Liver (tissue), 3 donors: ENCODE measurements around the gene SLC9A1.

Experiments
- ATF3 ChIP-seq: IDR thresholded peaks from 2 replicates; pipeline ENCODE4 v1.6.1; 2016; ENCODE audit warnings: antibody characterized with exemption
- CTCF ChIP-seq: fragments of 150-350 bp; IDR thresholded peaks from 2 replicates; pipeline ENCODE4 v1.5.1; 2017; ENCODE audit warnings: improper control_type of control experiment, low read depth, low read length; ENCODE audit not compliant: missing input control
- EGR1 ChIP-seq, 2 donors: IDR thresholded peaks; 2 replicates each; pipeline ENCODE4 v1.6.1; 2016 to 2018; ENCODE audit warnings: antibody characterized with exemption in 2 of 2, low read depth in 2 of 2
- FOXA1 ChIP-seq: IDR thresholded peaks from 2 replicates; pipeline ENCODE4 v1.6.1; 2016; ENCODE audit warnings: antibody characterized with exemption
- FOXA2 ChIP-seq: IDR thresholded peaks from 2 replicates; pipeline ENCODE4 v1.6.1; 2016; ENCODE audit warnings: antibody characterized with exemption
- JUND ChIP-seq, 2 donors: IDR thresholded peaks; 2 replicates each; pipeline ENCODE4 v1.6.1; 2016; ENCODE audit warnings: antibody characterized with exemption in 2 of 2
- MAX ChIP-seq: IDR thresholded peaks from 2 replicates; pipeline ENCODE4 v1.6.1; 2016; ENCODE audit warnings: antibody characterized with exemption
- RAD21 ChIP-seq, 2 donors: IDR thresholded peaks; 2 replicates each; pipeline ENCODE4 v1.6.1; 2016; ENCODE audit warnings: antibody characterized with exemption in 2 of 2, mild to moderate bottlenecking in 2 of 2
- REST ChIP-seq: IDR thresholded peaks from 2 replicates; pipeline ENCODE4 v1.6.1; 2016; ENCODE audit warnings: antibody characterized with exemption, mild to moderate bottlenecking
- SP1 ChIP-seq: IDR thresholded peaks from 2 replicates; pipeline ENCODE4 v1.6.1; 2018; ENCODE audit warnings: antibody characterized with exemption, mild to moderate bottlenecking
- ZBTB33 ChIP-seq: IDR thresholded peaks from 2 replicates; pipeline ENCODE4 v1.6.1; 2016; ENCODE audit warnings: antibody characterized with exemption
- donor health status: healthy.
- donor health status: healthy.

- TF ChIP-seq RAD21 (IDR thresholded peaks at IDR 0.05) (no peak), FOXA1 (no peak), CTCF (no peak), REST (no peak), FOXA2 (no peak), EGR1 (IDR thresholded peaks at IDR 0.05; ENCODE audit: low read depth in 2 of 2) (no peak), ATF3 (no peak), SP1 (no peak), JUND (IDR thresholded peaks at IDR 0.05) (no peak), MAX (no peak), ZBTB33 (no peak)
Observed at GRCh38 chr1:27099587-27100334, 55.2 kb downstream of the SLC9A1 start.
